Measurements from ENCODE around the gene SPATA25.

SPATA25 gene

GRCh38 chr20:45873409-45874103 is 13.9 kb downstream of the SPATA25 start:
- FAIRE-seq, result no peak
- no peak for DNase-seq (ENCODE audit: extremely low spot score, insufficient read length, low read depth)

GRCh38 chr20:45872626-45873025 is 14.8 kb downstream of the SPATA25 start:
- no peak for FAIRE-seq
- DNase-seq (ENCODE audit: extremely low spot score, insufficient read length, low read depth), result no peak

GRCh38 chr20:45867819-45868176 is 19.6 kb downstream of the SPATA25 start:
- DNase-seq (ENCODE audit: extremely low spot score, insufficient read length, low read depth) (no peak), FAIRE-seq (no peak)

GRCh38 chr20:45867136-45867818 is 20.1 kb downstream of the SPATA25 start:
- DNase-seq (ENCODE audit: extremely low spot score, insufficient read length, low read depth), result no peak
- FAIRE-seq, result no peak

GRCh38 chr20:45866454-45866853 is 21.0 kb downstream of the SPATA25 start:
- FAIRE-seq, result no peak

GRCh38 chr20:45863543-45864470 is 23.6 kb downstream of the SPATA25 start:
- FAIRE-seq (no peak), DNase-seq (ENCODE audit: extremely low spot score, insufficient read length, low read depth) (no peak)

More at GRCh38 chr20:45866454-45866853, 21.0 kb downstream of the SPATA25 start:
- no peak for DNase-seq (ENCODE audit: extremely low spot score, insufficient read length, low read depth)

GRCh38 chr20:45861221-45862075 is 26.0 kb downstream of the SPATA25 start:
- FAIRE-seq, result no peak
- DNase-seq (ENCODE audit: extremely low spot score, insufficient read length, low read depth), result no peak

- DNase-seq (ENCODE audit: extremely low spot score, insufficient read length, low read depth), result no peak
- FAIRE-seq, result no peak
These were observed 26.7 kb downstream of the SPATA25 start for GRCh38 chr20:45860560-45861220.

GRCh38 chr20:45859916-45860315 is 27.5 kb downstream of the SPATA25 start:
- DNase-seq (ENCODE audit: extremely low spot score, insufficient read length, low read depth), result no peak
- no peak for FAIRE-seq

- FAIRE-seq (no peak), DNase-seq (ENCODE audit: extremely low spot score, insufficient read length, low read depth) (peak; percentile 56)
These were observed 29.6 kb downstream of the SPATA25 start for GRCh38 chr20:45857882-45858216.

GRCh38 chr20:45857114-45857881 is 30.1 kb downstream of the SPATA25 start, which contains the start of the genes ACOT8 and ZSWIM3:
Gene ACOT8, minus strand, starts transcription at chr20:45857392. Its CDS starts 77 bp downstream, at chr20:45857315.
Gene ZSWIM3, plus strand, starts transcription at chr20:45857614. Its CDS starts 212 bp downstream, at chr20:45857826.
- peak; percentile 96 for FAIRE-seq
- peak; percentile 97 for DNase-seq (ENCODE audit: extremely low spot score, insufficient read length, low read depth)

GRCh38 chr20:45853484-45853883 is 33.9 kb downstream of the SPATA25 start:
- DNase-seq (ENCODE audit: extremely low spot score, insufficient read length, low read depth), result no peak
- no peak for FAIRE-seq

GRCh38 chr20:45852326-45852725 is 35.1 kb downstream of the SPATA25 start:
- no peak for FAIRE-seq

GRCh38 chr20:45851501-45851900 is 35.9 kb downstream of the SPATA25 start:
- no peak for DNase-seq (ENCODE audit: extremely low spot score, insufficient read length, low read depth)
- FAIRE-seq, result no peak

More at GRCh38 chr20:45852326-45852725, 35.1 kb downstream of the SPATA25 start:
- no peak for DNase-seq (ENCODE audit: extremely low spot score, insufficient read length, low read depth)

- FAIRE-seq, result no peak
These were observed 36.5 kb downstream of the SPATA25 start for GRCh38 chr20:45850926-45851325.

GRCh38 chr20:45850238-45850637 is 37.2 kb downstream of the SPATA25 start:
- FAIRE-seq (no peak), DNase-seq (ENCODE audit: extremely low spot score, insufficient read length, low read depth) (no peak)

More at GRCh38 chr20:45850926-45851325, 36.5 kb downstream of the SPATA25 start:
- DNase-seq (ENCODE audit: extremely low spot score, insufficient read length, low read depth), result no peak

GRCh38 chr20:45848969-45849582 is 38.3 kb downstream of the SPATA25 start:
- FAIRE-seq (no peak), DNase-seq (ENCODE audit: extremely low spot score, insufficient read length, low read depth) (no peak)

GRCh38 chr20:45848421-45848820 is 39.0 kb downstream of the SPATA25 start:
- DNase-seq (ENCODE audit: extremely low spot score, insufficient read length, low read depth) (no peak), FAIRE-seq (no peak)

Data from GM18507 (cell line).